ENCODE results near the gene LIN9.

Gene LIN9

DNA sequence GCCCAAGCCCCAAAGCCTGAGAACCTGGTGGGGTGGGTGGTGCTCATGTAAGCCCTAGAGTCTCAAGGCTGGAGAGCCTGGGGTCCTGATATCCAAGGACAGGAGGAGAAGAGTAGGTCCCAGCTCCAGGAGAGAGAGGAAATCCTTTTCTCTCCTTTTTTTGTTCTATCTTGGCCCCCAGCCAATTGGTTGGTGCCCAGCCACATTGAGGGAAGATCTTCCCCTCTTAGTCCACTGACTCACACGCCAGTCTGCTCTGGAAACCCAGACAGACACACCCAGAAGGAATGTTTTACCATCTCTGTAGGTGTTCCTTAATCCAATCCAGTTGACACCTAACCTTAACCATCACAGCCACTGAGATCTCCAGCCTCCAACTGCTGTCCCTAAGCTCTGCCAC lies 16.2 kb upstream of the LIN9 start:
- H3K4me3 ChIP-seq (ENCODE audit: low read length): no peak overlapping the region
- no peak for DNase-seq (ENCODE audit: low read depth, low spot score)

GRCh38 chr1:226324479-226324878 lies 15.5 kb upstream of the LIN9 start:
- no peak for DNase-seq (ENCODE audit: low read depth, low spot score)
- H3K4me3 ChIP-seq (ENCODE audit: low read length): no peak overlapping the region

GRCh38 chr1:226322986-226323385 lies 14.0 kb upstream of the LIN9 start:
- no peak overlapping the region for H3K4me3 ChIP-seq (ENCODE audit: low read length)
- no peak for DNase-seq (ENCODE audit: low read depth, low spot score)

GRCh38 chr1:226320930-226321329 lies 12.0 kb upstream of the LIN9 start:
- no peak for DNase-seq (ENCODE audit: low read depth, low spot score)
- H3K4me3 ChIP-seq (ENCODE audit: low read length): no peak overlapping the region

- no peak overlapping the region for H3K4me3 ChIP-seq (ENCODE audit: low read length)
- DNase-seq (ENCODE audit: low read depth, low spot score): no peak
Measured at GRCh38 chr1:226318471-226318870, 9.5 kb upstream of the LIN9 start.

GRCh38 chr1:226314055-226314454 lies 5.1 kb upstream of the LIN9 start:
- DNase-seq (ENCODE audit: low read depth, low spot score): no peak
- H3K4me3 ChIP-seq (ENCODE audit: low read length): no peak overlapping the region

GRCh38 chr1:226312065-226312464 lies 3.1 kb upstream of the LIN9 start:
- no peak for DNase-seq (ENCODE audit: low read depth, low spot score)
- H3K4me3 ChIP-seq (ENCODE audit: low read length): no peak overlapping the region

DNA sequence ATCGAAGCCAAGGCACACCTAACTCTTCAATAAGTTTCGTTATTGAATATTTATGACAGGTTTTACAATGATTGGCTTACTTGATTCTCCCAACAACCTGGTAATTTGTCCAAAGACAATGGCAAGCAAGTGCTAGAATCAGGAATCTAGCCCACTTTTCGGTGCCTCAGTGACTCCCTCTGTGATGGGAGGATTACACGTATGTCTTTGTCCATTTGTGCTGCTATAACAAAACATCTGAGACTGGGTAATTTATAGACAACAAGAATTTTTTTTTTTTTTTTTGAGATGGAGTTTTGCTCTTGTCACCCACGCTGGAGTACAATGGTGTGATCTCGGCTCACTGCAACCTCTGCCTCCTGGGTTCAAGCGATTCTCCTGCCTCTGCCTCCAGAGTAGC lies 2.4 kb upstream of the LIN9 start:
- DNase-seq (ENCODE audit: low read depth, low spot score): no peak
- H3K4me3 ChIP-seq (ENCODE audit: low read length): no peak overlapping the region

GRCh38 chr1:226310637-226311195 lies 1.8 kb upstream of the LIN9 start:
- no peak for DNase-seq (ENCODE audit: low read depth, low spot score)
- no peak overlapping the region for H3K4me3 ChIP-seq (ENCODE audit: low read length)

- no peak overlapping the region for H3K4me3 ChIP-seq (ENCODE audit: low read length)
- no peak for DNase-seq (ENCODE audit: low read depth, low spot score)
Measured at GRCh38 chr1:226310245-226310540, 1.2 kb upstream of the LIN9 start.

DNA sequence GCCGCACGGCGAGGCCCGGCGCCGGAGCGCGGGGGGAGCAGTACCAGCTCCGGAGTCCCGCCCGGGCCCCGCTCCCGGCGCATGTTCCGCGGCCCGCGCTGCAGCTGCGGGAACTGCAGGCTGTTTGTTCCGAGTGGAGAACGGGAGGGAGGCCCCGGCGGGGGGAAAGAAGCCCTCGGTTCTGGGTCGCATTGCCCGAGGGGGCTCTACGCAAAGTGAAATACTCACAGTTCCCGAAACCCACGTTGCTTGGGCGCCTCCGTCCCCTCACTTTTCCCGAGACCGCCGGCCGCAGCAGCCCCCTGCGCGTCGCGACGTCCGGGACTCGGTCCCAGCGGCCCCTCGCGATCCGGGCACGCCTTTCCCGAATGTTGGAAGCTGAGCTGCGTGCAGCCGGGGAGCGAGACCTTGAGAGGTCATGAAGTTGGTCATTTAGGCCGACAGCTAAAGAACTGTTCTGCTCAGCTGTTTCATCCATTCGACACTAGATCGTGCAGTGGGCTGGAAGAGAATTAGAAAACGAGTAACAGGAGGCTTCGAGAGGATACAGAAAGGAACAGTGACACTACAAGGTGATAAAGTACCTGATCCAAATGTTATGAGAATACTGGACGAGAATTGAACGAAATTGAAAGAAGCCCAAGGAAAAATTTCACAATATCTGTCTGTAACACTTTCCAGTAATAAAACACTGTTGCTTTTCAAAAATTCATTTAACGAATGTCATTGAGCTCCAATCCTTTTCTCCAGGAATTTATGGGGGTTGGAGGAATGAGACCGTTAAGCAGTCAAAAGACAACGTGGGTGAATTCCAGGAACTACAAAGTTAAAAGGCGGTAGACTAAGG lies 657 bp upstream of the LIN9 start:
- DNase-seq (ENCODE audit: low read depth, low spot score): no peak
- H3K4me3 ChIP-seq (ENCODE audit: low read length): peak overlapping the region; percentile 61

GRCh38 chr1:226308166-226308722 lies 720 bp downstream of the LIN9 start:
- no peak for DNase-seq (ENCODE audit: low read depth, low spot score)

DNA sequence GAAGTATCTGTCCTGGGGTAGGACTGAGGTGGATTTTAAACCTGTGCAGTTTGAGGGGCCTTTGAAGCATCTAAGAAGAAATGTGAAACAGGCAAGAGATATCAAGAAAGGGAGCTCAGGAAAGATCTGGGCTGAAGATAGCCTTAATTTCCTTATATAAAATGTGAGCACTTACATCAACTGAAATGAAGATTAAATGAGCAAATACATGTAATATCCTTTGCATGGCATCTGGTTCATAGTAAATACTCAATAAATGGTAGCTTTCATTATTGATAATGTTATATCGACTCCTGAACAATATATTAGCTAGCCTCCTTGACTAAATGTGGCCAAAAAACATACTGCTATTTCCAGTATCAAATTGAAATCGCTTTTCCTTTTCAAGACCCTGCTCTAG lies 2.5 kb downstream of the LIN9 start:
- DNase-seq (ENCODE audit: low read depth, low spot score): no peak

More at GRCh38 chr1:226308166-226308722, 720 bp downstream of the LIN9 start:
- peak overlapping the region; percentile 91 for H3K4me3 ChIP-seq (ENCODE audit: low read length)

GRCh38 chr1:226305184-226305583 lies 3.8 kb downstream of the LIN9 start:
- H3K4me3 ChIP-seq (ENCODE audit: low read length): no peak overlapping the region
- no peak for DNase-seq (ENCODE audit: low read depth, low spot score)

More for the DNA sequence above, 2.5 kb downstream of the LIN9 start:
- H3K4me3 ChIP-seq (ENCODE audit: low read length): no peak overlapping the region

DNA sequence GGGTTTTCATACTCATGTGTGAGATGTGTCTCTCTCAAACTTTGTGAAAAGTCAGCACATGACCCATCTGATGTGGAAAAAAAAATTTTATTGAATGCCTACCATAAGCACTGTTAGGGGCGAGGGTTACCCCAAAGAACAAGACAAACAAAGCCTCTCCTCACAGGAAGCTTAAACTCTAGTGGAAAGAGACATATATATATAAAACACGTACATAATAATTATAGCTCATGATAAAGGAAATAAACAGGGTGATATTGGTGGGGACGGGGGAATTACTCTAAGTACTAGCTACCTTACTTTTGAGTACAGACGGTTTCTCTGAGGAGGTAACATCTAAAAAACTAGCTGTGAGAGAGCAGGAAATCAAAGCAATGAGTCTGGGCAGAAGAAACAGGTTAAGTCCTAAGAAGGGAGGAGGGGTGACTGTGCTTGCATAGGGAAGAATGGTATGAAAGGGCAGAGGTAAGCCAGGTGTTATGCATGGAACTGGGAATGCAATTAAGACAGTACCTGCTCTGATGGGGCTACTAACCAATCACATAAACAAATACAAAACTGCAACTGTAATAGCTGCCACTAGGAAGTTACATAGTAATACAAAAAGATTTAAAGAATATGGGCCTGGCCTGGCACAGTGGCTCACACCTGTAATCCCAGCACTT lies 4.5 kb downstream of the LIN9 start:
- no peak overlapping the region for H3K4me3 ChIP-seq (ENCODE audit: low read length)
- no peak for DNase-seq (ENCODE audit: low read depth, low spot score)

DNA sequence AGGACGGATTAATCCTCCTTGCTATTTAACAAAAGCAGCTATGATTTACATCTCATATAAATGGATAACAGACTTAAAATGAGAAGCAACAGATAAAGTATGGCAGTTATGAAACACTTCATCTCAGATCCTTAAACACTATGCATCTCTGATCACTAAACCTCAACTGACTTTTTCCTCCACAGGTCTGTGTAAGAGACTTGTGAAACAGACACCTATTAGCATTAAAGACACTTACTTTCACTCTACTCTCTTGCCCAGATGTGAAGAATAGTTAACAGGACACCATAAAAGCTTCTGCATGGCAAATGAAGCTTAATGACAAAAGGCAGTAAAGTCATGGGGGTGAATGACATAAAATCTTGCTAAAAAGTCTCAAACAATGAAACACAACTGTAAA lies 6.2 kb downstream of the LIN9 start:
- no peak for DNase-seq (ENCODE audit: low read depth, low spot score)
- H3K4me3 ChIP-seq (ENCODE audit: low read length): no peak overlapping the region

GRCh38 chr1:226296911-226297310 lies 12.1 kb downstream of the LIN9 start:
- no peak overlapping the region for H3K4me3 ChIP-seq (ENCODE audit: low read length)
- no peak for DNase-seq (ENCODE audit: low read depth, low spot score)

GRCh38 chr1:226293553-226293920 lies 15.4 kb downstream of the LIN9 start:
- no peak for DNase-seq (ENCODE audit: low read depth, low spot score)
- no peak overlapping the region for H3K4me3 ChIP-seq (ENCODE audit: low read length)

- no peak for DNase-seq (ENCODE audit: low read depth, low spot score)
- no peak overlapping the region for H3K4me3 ChIP-seq (ENCODE audit: low read length)
Measured at GRCh38 chr1:226292874-226293552, 16.0 kb downstream of the LIN9 start.

DNA sequence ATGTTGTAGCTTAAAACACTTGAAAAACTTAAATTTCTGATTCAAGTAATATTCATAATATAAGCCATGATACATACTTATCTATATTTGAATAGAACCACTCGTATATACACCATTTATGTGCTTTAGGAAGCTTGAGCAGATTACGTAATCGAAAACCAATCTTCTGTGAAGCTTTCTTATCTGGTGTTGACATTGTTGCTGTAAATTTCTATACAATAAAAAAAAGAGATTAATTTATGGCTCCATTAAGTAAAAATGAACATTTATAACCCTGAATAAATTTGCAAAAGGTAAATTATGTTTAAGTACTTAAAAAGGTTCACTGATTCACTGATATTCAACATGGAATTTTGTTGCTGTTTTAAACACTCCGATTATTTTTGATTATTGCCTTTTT lies 21.4 kb downstream of the LIN9 start:
- H3K4me3 ChIP-seq (ENCODE audit: low read length): no peak overlapping the region
- no peak for DNase-seq (ENCODE audit: low read depth, low spot score)
